Glutamatergic neuron (in vitro differentiated cells): ENCODE results near the gene CAV2. TPM values are rescaled to one million over a fixed set of nuclear protein-coding genes. Genes with fewer than 3 reads are reported as not detected.

Experiments used
- DNase-seq: peaks from one replicate; pipeline ENCODE4 v3.0.0; 2022
- H3K27ac Mint-ChIP-seq: one replicate; pipeline ENCODE4 v1.8.0; 2020; ENCODE audit warnings: mild to moderate bottlenecking, mixed read lengths, inconsistent platforms; ENCODE audit not compliant: unreplicated experiment
- H3K27me3 Mint-ChIP-seq: one replicate; pipeline ENCODE4 v1.8.0; 2020; ENCODE audit warnings: mild to moderate bottlenecking, moderate library complexity, mixed read lengths, inconsistent platforms; ENCODE audit not compliant: unreplicated experiment
- H3K36me3 Mint-ChIP-seq: one replicate; pipeline ENCODE4 v1.8.0; 2020; ENCODE audit warnings: mild to moderate bottlenecking, mixed read lengths, inconsistent platforms; ENCODE audit not compliant: unreplicated experiment
- H3K4me1 Mint-ChIP-seq: one replicate; pipeline ENCODE4 v1.8.0; 2020; ENCODE audit warnings: mild to moderate bottlenecking, low read depth, mixed read lengths, inconsistent platforms; ENCODE audit not compliant: unreplicated experiment
- H3K4me3 Mint-ChIP-seq: one replicate; pipeline ENCODE4 v1.8.0; 2020; ENCODE audit warnings: mild to moderate bottlenecking, mixed read lengths, inconsistent platforms; ENCODE audit not compliant: unreplicated experiment
- H3K9me3 Mint-ChIP-seq: one replicate; pipeline ENCODE4 v1.8.0; 2020; ENCODE audit warnings: mild to moderate bottlenecking, moderate library complexity, mixed read lengths, inconsistent platforms; ENCODE audit not compliant: unreplicated experiment
- total RNA-seq: library from RNA; stranded (reverse); fragmentation: NEBNext Ultra II Directional; extraction: Animal tissue kit (Norgen Biotek cat#: 25700); gene quantifications from one replicate; pipeline ENCODE4 v1.2.1, GENCODE V29; 2021; ENCODE audit not compliant: unreplicated experiment
- TF ChIP-seq, protein P1 (sequence below): fragments of 200-600 bp; sonication (generic); IDR thresholded peaks from one replicate; pipeline ENCODE4 v1.5.0; 2021; ENCODE audit not compliant: partially characterized antibody, unreplicated experiment

CAV2 gene
- total RNA-seq, 1 donor from 2014 or later = 1.7 TPM

DNA sequence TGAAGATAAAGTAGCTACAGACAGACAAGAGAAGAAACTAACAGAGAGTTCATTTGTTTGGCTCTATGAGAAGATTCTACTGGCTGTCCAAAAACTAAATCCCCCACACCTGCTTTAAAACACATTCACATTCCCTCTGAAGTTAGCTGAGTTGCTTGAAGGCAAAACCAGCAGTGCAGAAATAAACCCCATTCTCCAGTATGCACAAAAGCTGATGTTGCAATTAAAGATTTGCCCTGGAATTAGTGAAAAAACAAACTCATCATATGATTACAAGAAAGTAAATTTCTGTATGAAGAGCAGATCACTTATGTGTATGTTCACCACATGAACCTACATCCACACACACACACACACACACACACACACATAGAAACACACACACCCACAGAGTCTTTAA, 16.0 kb downstream of the CAV2 start:
- no peak for DNase-seq
- H3K4me3 Mint-ChIP-seq = no peak overlapping the region
- peaks cover 5% of the 10 kb centered on the region for H3K27me3 Mint-ChIP-seq
- no peaks in the 10 kb centered on the region for H3K9me3 Mint-ChIP-seq
- H3K27ac Mint-ChIP-seq = no peak overlapping the region
- TF ChIP-seq, protein P1, sequence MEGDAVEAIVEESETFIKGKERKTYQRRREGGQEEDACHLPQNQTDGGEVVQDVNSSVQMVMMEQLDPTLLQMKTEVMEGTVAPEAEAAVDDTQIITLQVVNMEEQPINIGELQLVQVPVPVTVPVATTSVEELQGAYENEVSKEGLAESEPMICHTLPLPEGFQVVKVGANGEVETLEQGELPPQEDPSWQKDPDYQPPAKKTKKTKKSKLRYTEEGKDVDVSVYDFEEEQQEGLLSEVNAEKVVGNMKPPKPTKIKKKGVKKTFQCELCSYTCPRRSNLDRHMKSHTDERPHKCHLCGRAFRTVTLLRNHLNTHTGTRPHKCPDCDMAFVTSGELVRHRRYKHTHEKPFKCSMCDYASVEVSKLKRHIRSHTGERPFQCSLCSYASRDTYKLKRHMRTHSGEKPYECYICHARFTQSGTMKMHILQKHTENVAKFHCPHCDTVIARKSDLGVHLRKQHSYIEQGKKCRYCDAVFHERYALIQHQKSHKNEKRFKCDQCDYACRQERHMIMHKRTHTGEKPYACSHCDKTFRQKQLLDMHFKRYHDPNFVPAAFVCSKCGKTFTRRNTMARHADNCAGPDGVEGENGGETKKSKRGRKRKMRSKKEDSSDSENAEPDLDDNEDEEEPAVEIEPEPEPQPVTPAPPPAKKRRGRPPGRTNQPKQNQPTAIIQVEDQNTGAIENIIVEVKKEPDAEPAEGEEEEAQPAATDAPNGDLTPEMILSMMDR = no peak
- no peaks in the 10 kb centered on the region for H3K36me3 Mint-ChIP-seq
- peaks cover 2% of the 10 kb centered on the region for H3K4me1 Mint-ChIP-seq

DNA sequence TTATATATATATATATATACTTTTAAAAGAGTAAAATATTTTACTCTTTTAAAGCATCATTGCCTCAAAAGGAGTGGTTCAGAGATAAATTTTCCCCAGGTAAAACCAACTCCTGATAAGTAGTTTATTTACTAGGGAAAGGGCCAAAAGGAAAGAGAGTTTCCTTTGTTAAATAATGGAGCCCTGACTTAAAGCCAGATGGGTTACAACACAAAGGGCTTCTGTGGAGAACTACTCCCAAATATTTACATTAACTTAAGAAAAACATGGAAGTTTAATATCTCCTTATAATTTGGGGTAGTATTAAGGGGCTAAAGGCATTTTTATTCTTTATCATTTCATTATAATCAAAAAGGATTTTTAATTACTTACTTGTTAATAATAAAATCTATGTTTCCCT, 16.8 kb downstream of the CAV2 start:
- TF ChIP-seq, protein P1 = no peak
- H3K27me3 Mint-ChIP-seq = peaks cover 5% of the 10 kb centered on the region
- no peak overlapping the region for H3K27ac Mint-ChIP-seq
- peaks cover 2% of the 10 kb centered on the region for H3K4me1 Mint-ChIP-seq
- DNase-seq = no peak
- no peak overlapping the region for H3K4me3 Mint-ChIP-seq
- no peaks in the 10 kb centered on the region for H3K9me3 Mint-ChIP-seq
- H3K36me3 Mint-ChIP-seq = no peaks in the 10 kb centered on the region

DNA sequence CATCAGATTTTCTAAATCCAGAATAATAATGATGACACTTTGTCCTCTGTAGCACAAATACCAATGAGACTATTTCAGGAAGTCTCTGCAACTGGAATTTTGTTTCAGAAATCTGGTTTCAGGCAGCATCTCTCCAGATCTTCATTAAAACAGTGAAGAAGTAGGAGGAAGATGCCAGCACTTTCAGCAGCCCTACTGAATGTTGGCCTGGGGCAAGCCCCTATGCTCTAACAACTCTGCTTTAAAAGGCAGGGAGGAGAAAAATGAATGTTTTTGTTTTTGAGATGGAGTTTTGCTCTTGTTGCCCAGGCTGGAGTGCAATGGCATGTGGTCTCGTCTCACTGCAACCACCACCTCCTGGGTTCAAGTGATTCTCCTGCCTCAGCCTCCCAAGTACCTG, 18.1 kb downstream of the CAV2 start:
- no peak overlapping the region for H3K27ac Mint-ChIP-seq
- DNase-seq = no peak
- no peak overlapping the region for H3K4me3 Mint-ChIP-seq
- peaks cover 2% of the 10 kb centered on the region for H3K4me1 Mint-ChIP-seq
- TF ChIP-seq, protein P1 = no peak
- no peaks in the 10 kb centered on the region for H3K9me3 Mint-ChIP-seq
- H3K36me3 Mint-ChIP-seq = no peaks in the 10 kb centered on the region
- H3K27me3 Mint-ChIP-seq = peaks cover 5% of the 10 kb centered on the region

DNA sequence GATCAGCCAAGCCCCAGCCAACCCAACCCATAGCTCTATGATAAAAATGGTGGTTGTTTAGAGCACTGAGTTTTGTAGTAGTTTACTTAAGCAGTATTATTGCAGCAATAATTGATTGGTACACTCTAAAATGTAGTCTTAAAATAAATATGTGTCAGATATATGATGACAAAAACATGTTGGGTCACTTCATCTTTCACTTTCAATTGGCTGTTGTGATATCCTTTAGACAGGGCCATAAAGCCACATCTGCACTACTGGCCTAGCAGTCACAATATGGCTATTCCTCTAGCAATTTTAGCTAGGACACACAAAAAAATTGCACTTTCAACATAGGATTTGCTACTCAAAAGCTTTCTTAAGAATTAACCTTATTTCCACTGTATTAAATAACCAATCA, 19.4 kb downstream of the CAV2 start:
- no peaks in the 10 kb centered on the region for H3K9me3 Mint-ChIP-seq
- no peak overlapping the region for H3K27ac Mint-ChIP-seq
- H3K36me3 Mint-ChIP-seq = no peaks in the 10 kb centered on the region
- TF ChIP-seq, protein P1 = no peak
- no peak overlapping the region for H3K4me3 Mint-ChIP-seq
- H3K4me1 Mint-ChIP-seq = peaks cover 2% of the 10 kb centered on the region
- peaks cover 7% of the 10 kb centered on the region for H3K27me3 Mint-ChIP-seq
- no peak for DNase-seq

DNA sequence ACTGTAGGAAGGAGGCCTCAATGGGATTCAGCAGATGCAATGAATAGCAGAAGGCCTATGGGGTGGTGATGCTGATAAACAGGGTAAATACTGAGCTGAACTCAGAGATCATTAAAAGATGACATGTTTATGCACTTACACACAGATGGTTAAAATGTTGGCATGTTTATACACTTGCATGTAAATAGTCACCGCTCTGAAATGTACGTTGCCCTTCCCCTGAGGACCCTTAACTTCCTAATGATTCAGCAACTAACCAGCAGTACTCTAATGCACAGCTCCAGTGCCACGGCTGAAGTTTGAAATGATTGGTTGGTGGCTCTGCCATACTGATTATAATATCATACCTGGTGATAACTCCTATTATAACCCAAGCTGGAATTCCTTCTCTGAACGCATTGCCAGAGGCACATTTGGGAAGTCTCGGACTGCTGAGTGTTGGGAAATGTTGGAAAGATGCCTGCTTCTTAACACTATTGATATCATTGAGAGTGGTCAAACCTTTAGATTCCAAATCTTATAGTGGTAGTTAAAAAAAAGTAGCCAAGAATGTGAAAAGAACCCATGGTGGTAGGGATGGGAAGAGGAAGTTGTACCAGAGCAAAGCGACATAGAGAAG, 21.6 kb downstream of the CAV2 start:
- Mint-ChIP-seq H3K4me3 (no peak overlapping the region), H3K27ac (no peak overlapping the region), H3K27me3 (peaks cover 17% of the 10 kb centered on the region), H3K4me1 (peaks cover 4% of the 10 kb centered on the region), H3K9me3 (peaks cover 3% of the 10 kb centered on the region), H3K36me3 (no peaks in the 10 kb centered on the region)
- TF ChIP-seq, protein P1 = no peak
- DNase-seq = no peak
